Activated T-cell treated with anti-CD3 and anti-CD28 coated beads, Interleukin-2, amount 50 U/mL, for 24 hours (primary cell): ENCODE results near the gene ACVR1C.

Source experiments
- DNase-seq: peaks from one replicate; pipeline ENCODE4 v3.0.0-alpha.2; 2020
- H3K27ac Mint-ChIP-seq: 2 replicates; pipeline ENCODE4 v1.8.0; 2020; ENCODE audit warnings: mild to moderate bottlenecking, mixed read lengths
- H3K27me3 Mint-ChIP-seq: 2 replicates; pipeline ENCODE4 v1.8.0; 2020; ENCODE audit warnings: mixed read lengths
- H3K36me3 Mint-ChIP-seq: 2 replicates; pipeline ENCODE4 v1.8.0; 2020; ENCODE audit warnings: low read depth, mixed read lengths
- H3K4me1 Mint-ChIP-seq: 2 replicates; pipeline ENCODE4 v1.8.0; 2020; ENCODE audit warnings: low read depth, mixed read lengths
- H3K4me3 Mint-ChIP-seq: 2 replicates; pipeline ENCODE4 v1.8.0; 2020; ENCODE audit warnings: mild to moderate bottlenecking, moderate library complexity, mixed read lengths
- H3K9me3 Mint-ChIP-seq: 2 replicates; pipeline ENCODE4 v1.8.0; 2020; ENCODE audit warnings: mixed read lengths

ACVR1C gene

DNA sequence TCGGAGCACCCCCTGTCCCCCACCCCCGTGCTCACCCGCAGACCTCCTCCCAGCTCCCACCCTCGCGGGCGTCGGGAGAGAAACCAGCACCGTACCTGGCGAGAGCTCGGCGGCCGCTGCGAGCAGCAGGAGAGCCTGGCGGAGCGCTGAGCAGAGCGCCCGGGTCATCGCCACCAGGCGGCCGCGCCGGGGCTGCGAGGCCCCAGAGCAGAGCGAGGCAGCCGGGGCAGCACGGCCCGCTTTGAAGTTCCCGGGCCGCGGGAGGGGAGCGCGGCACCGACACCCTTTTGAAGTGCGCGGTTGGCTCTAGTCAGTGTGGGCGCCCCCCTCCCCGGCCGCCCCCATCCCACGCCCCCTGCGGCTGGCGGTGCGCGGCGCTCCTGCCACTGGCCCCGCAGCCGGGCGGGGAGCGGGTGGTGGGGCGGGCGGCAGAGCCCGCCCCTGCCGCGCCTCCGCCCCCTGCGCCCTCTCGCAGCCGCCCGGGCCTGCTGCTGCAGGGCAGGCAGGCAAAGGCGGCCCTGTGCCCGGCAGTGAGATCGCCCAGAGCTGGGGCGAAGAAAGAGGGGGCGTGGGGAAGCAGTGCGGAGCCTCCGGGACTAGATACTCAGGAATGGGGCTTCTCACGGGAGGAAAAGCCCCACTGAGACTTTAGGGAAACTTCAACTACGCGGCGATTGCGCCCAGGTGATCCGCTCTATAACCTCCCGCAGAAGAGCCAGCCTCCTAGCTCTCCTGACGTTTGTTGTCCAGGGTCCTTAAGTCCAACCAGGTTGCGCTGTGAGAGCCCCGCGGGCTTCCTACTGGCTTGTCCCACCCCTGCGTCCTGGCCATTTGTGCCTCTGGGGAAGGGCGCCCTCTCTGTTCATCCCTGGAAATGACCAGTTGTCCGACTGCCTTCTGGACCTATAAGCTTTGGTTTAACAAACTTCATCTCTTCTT lies at the start of gene ACVR1C:
Gene ACVR1C (minus strand): TSS at position 388 of the 939 bp plus-strand sequence. CDS start 220 bp downstream, at position 168.
- H3K36me3 Mint-ChIP-seq = no peaks in the 10 kb centered on the region
- peak within 1 kb of the TSS; percentile 73 for H3K27ac Mint-ChIP-seq
- H3K27me3 Mint-ChIP-seq = peaks cover 5% of the 10 kb centered on the region
- peak within 1 kb of the TSS; percentile 82 for H3K4me3 Mint-ChIP-seq
- H3K4me1 Mint-ChIP-seq = peaks cover 40% of the 10 kb centered on the region
- peak; percentile 79 for DNase-seq
- no peaks in the 10 kb centered on the region for H3K9me3 Mint-ChIP-seq

DNA sequence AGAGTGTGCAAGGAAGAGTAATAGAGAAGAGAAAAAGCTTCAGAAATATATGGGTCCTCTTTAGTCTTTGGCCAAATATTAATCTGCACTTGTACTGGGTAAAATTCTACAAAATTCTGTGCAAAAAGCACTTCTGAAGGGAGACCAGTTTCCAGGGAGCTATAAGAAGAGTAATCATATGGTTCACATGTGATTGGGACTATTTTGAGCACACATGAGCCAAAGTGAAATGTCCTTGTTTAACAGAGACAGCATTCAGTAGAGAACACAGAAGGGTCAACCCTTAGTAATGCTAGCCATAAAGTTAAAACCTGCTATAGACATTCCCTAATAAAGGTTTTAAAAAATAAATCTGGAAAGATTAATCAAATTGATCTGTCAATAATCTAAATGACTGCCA lies 49.3 kb upstream of the ACVR1C start:
- DNase-seq = no peak
- no peak overlapping the region for H3K27ac Mint-ChIP-seq
- H3K27me3 Mint-ChIP-seq = no peaks in the 10 kb centered on the region
- H3K9me3 Mint-ChIP-seq = no peaks in the 10 kb centered on the region
- no peaks in the 10 kb centered on the region for H3K36me3 Mint-ChIP-seq
- no peak overlapping the region for H3K4me3 Mint-ChIP-seq
- no peaks in the 10 kb centered on the region for H3K4me1 Mint-ChIP-seq

DNA sequence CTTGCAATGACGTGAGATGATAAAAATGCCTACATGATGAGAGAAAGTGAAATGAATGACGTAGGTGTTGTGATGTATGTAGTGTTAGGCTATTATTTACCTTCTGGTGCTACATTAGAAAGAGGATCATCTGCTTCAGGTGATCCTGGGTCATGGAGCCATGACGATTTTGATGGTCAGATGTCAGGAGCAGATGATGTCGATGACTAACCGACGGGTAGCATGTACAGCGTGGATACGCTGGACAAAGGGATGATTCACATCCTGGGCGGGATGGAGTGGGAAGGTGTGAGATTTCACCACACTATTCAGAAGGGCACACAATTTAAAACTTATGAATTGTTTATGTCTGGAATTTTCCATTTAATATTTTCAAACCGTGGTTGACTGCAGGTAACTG lies 43.5 kb upstream of the ACVR1C start:
- no peak overlapping the region for H3K4me3 Mint-ChIP-seq
- no peaks in the 10 kb centered on the region for H3K36me3 Mint-ChIP-seq
- no peaks in the 10 kb centered on the region for H3K9me3 Mint-ChIP-seq
- no peak for DNase-seq
- H3K27ac Mint-ChIP-seq = no peak overlapping the region
- H3K4me1 Mint-ChIP-seq = no peaks in the 10 kb centered on the region
- no peaks in the 10 kb centered on the region for H3K27me3 Mint-ChIP-seq

DNA sequence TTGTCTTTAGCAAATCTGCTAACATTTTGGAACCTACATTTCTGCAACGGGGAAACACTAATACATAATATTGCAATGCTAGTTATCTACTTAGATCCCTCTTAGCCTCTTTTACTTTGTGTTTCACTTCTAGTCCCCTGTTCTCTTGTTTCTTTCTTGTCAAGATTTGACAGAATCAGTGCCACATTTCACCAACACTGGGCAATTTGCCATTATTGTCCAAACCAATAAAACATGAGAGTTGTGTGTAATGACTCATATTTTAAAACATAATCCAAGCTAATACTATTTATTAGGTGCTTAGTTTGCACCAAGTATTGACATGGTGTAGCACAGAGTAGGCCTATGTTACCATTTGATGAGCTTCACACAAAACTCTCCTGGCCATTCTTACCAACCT lies 33.7 kb upstream of the ACVR1C start:
- Mint-ChIP-seq H3K9me3 (peaks cover 2% of the 10 kb centered on the region), H3K4me1 (no peaks in the 10 kb centered on the region), H3K36me3 (no peaks in the 10 kb centered on the region), H3K4me3 (no peak overlapping the region), H3K27me3 (no peaks in the 10 kb centered on the region), H3K27ac (no peak overlapping the region)
- no peak for DNase-seq

DNA sequence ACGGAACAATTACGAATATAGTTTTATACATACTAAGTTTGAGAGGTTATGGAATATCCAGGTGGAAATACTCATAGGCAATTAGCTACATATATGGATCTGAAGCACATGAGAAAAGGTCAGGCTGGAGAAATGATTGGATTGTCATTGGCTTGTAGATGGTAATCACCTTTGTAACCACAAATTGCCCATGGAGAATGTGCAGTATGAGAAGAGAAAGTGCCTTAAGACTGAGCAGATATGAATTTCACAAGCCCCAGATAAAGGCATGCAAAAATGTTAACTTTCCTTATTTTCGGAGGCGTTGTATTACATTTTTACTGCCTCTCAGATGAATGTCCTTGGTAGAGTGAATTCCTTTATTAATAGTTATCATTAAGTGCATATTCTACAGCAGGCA lies 33.1 kb upstream of the ACVR1C start:
- Mint-ChIP-seq H3K27me3 (no peaks in the 10 kb centered on the region), H3K36me3 (no peaks in the 10 kb centered on the region), H3K4me1 (no peaks in the 10 kb centered on the region), H3K9me3 (peaks cover 2% of the 10 kb centered on the region), H3K27ac (no peak overlapping the region), H3K4me3 (no peak overlapping the region)
- no peak for DNase-seq

DNA sequence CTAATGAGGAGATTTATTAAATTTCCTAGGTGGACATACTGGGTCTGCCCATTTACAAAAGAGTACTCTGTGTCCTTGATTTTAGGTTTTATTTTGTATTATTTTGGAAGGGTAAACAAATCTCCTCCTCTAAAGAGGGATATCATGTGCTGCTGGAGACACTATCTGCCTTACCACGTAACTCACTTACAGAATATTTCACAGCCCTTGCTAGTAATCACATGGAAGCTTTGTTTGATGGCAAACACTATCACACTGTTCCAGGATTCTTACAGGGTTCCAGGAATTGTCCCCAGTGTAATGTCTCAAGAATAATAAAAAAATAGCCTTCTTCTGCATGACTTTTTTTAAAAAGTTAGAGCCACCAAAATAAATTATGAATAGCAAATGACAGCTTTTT lies 29.2 kb upstream of the ACVR1C start:
- DNase-seq = no peak
- Mint-ChIP-seq H3K4me1 (no peaks in the 10 kb centered on the region), H3K9me3 (no peaks in the 10 kb centered on the region), H3K27me3 (no peaks in the 10 kb centered on the region), H3K36me3 (no peaks in the 10 kb centered on the region), H3K4me3 (no peak overlapping the region), H3K27ac (no peak overlapping the region)

- no peak overlapping the region for H3K27ac Mint-ChIP-seq
- H3K4me3 Mint-ChIP-seq = no peak overlapping the region
- no peaks in the 10 kb centered on the region for H3K4me1 Mint-ChIP-seq
- H3K9me3 Mint-ChIP-seq = no peaks in the 10 kb centered on the region
- DNase-seq = no peak
- H3K36me3 Mint-ChIP-seq = no peaks in the 10 kb centered on the region
- H3K27me3 Mint-ChIP-seq = no peaks in the 10 kb centered on the region
Measured at GRCh38 chr2:157657101-157657500, 28.4 kb upstream of the ACVR1C start.

DNA sequence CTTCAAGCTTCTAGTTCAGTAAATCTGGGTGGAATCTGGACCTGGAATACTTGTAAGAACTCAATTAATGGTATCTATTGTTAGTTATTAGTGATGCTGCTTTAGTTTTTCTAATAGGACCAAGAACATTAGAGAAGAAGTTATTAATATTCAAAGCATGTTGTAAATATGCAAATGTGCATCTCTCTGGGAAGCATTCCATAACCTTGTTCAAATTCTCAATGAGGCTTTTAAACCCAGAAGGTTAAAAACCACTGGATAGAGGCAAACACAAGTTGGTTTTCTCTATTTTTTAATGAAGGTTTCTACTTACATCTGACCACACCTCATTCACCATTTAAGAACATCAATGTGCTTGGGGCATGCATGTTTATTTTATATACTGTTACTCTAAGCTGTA lies 16.1 kb upstream of the ACVR1C start:
- Mint-ChIP-seq H3K4me1 (no peaks in the 10 kb centered on the region), H3K27me3 (peaks cover 8% of the 10 kb centered on the region), H3K9me3 (no peaks in the 10 kb centered on the region), H3K27ac (no peak overlapping the region), H3K4me3 (no peak overlapping the region), H3K36me3 (no peaks in the 10 kb centered on the region)
- DNase-seq = no peak

DNA sequence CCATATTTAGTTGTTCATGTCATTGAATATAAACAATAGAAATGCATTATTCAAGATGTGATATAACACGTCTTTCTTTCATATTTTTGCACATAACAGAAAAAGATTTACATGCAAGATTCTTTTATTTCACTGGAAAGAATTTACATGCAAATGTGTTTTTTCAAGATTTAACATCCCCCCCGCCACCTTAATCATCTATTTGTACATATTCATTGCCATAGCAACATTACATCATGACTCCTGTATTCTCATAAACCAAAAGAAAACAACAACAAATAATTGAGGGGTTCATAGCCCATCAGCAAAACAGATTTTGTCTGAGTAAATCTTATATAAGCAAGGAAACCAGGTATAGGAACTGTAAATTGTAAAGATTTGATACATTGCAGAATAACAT lies 3.2 kb upstream of the ACVR1C start:
- no peak for DNase-seq
- peaks cover 5% of the 10 kb centered on the region for H3K27me3 Mint-ChIP-seq
- no peaks in the 10 kb centered on the region for H3K36me3 Mint-ChIP-seq
- H3K27ac Mint-ChIP-seq = no peak overlapping the region
- H3K4me1 Mint-ChIP-seq = peaks cover 17% of the 10 kb centered on the region
- H3K9me3 Mint-ChIP-seq = no peaks in the 10 kb centered on the region
- no peak overlapping the region for H3K4me3 Mint-ChIP-seq

DNA sequence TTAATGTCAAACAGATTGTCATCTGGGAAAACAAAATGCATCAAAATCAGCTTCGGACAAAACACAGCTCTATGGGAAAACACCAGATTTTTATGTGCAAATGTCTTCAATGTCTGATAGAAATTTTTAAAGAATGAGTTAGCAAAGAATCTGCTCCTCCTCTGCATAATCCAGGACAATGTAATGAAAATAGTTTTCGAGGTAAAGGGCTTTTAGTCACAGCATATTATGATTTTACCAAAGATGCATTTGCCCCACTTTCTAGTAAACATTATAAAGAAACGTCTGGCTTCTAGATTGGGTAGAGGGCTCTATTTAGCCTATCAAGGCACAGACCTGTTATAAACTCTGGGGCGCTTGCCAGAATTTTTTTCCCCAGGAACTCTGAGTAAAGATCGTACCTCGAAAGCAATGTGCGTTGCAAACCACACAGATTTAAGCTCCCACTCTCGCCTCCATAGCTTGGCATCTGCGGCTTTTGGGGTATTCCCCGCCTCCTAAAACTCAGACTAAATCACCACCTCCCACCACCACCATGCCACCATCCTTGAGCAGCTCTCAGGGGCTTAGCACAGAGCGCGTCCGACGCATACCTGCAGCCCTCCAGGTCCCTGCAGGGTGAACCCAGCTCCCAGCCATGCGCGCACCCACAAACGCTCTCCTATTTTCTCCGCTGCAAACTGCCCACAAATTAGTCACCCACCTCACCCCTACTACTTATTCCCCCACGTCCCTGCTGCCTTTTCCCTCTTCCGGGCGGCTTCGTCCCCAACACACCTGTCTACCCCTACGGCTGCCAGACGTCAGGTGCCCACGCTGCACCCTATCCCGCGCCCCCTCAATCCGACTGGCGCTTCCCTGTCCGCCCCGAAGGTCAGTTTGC lies 829 bp downstream of the ACVR1C start:
- Mint-ChIP-seq H3K4me1 (peaks cover 40% of the 10 kb centered on the region), H3K9me3 (peaks cover 5% of the 10 kb centered on the region), H3K27ac (peak overlapping the region; percentile 73), H3K27me3 (peaks cover 5% of the 10 kb centered on the region), H3K4me3 (peak overlapping the region; percentile 82), H3K36me3 (no peaks in the 10 kb centered on the region)
- DNase-seq = peak; percentile 64

DNA sequence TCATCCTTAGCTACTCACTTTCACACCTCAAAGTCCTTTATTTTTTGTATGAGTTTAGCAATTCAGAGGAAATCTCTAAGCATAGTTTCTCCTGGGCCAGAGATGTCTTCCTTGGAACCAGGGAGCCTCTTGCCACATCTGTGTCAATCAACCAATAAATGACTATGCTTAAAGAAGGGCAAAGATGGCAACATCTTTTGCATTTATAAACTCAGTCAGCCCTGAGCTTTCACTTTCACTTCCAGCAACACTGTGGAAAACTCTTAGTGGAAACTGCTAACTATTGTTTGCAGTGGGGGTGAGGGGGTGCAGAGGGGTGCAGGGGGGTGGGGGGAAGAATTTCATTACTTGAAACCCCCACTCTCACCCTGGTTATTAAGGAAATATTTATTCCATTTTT lies 3.4 kb downstream of the ACVR1C start:
- Mint-ChIP-seq H3K9me3 (peaks cover 5% of the 10 kb centered on the region), H3K36me3 (no peaks in the 10 kb centered on the region), H3K4me3 (peak overlapping the region; percentile 17), H3K27me3 (peaks cover 10% of the 10 kb centered on the region), H3K4me1 (peaks cover 40% of the 10 kb centered on the region), H3K27ac (no peak overlapping the region)
- DNase-seq = no peak

GRCh38 chr2:157620956-157621355 lies 7.7 kb downstream of the ACVR1C start:
- peaks cover 6% of the 10 kb centered on the region for H3K27me3 Mint-ChIP-seq
- H3K4me3 Mint-ChIP-seq = no peak overlapping the region
- H3K27ac Mint-ChIP-seq = no peak overlapping the region
- H3K4me1 Mint-ChIP-seq = peaks cover 16% of the 10 kb centered on the region
- peaks cover 5% of the 10 kb centered on the region for H3K9me3 Mint-ChIP-seq
- no peak for DNase-seq
- no peaks in the 10 kb centered on the region for H3K36me3 Mint-ChIP-seq

- Mint-ChIP-seq H3K4me1 (peaks cover 4% of the 10 kb centered on the region), H3K9me3 (peaks cover 7% of the 10 kb centered on the region), H3K36me3 (peaks cover 2% of the 10 kb centered on the region), H3K27me3 (peaks cover 3% of the 10 kb centered on the region), H3K27ac (no peak overlapping the region), H3K4me3 (no peak overlapping the region)
- no peak for DNase-seq
Measured at GRCh38 chr2:157611726-157612125, 16.9 kb downstream of the ACVR1C start.

- H3K27me3 Mint-ChIP-seq = peaks cover 3% of the 10 kb centered on the region
- peaks cover 4% of the 10 kb centered on the region for H3K4me1 Mint-ChIP-seq
- H3K36me3 Mint-ChIP-seq = peaks cover 2% of the 10 kb centered on the region
- H3K27ac Mint-ChIP-seq = no peak overlapping the region
- H3K4me3 Mint-ChIP-seq = no peak overlapping the region
- peaks cover 7% of the 10 kb centered on the region for H3K9me3 Mint-ChIP-seq
- no peak for DNase-seq
Measured at GRCh38 chr2:157611110-157611509, 17.6 kb downstream of the ACVR1C start.

DNA sequence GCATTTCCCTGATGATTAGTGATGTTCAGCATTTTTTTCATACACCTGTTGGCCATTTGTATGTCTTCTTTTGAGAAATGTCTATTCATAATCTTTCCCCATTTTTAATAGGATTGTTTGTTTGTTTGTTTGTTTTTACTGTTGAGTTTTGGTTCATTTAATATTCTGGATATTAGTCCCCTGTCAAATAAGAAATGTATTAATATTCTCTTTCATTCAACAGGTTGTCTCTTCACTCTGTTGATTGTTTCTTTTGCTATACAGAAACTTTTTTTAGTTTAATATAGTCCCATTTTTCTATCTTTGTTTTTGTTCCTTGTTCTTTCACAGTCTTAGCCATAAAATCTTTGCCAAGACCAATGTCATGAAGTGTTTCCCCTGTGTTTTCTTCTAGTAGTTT lies 22.1 kb downstream of the ACVR1C start:
- Mint-ChIP-seq H3K4me3 (no peak overlapping the region), H3K4me1 (peaks cover 6% of the 10 kb centered on the region), H3K27me3 (no peaks in the 10 kb centered on the region), H3K9me3 (peaks cover 7% of the 10 kb centered on the region), H3K36me3 (peaks cover 2% of the 10 kb centered on the region), H3K27ac (no peak overlapping the region)
- no peak for DNase-seq
